Subcutaneous abdominal adipose tissue (tissue), 5 donors: ENCODE measurements around the gene GNB3.
"Not testable (repeated sequence)": the region's sequence is repeated elsewhere in the genome, so short reads cannot be mapped to it uniquely, and the experiment has no call there.

Source experiments
- H3K27ac ChIP-seq: one replicate; pipeline ENCODE4 v1.7.0; 2013; ENCODE audit warnings: low read depth, mild to moderate bottlenecking, inconsistent platforms, low read length, moderate library complexity
- H3K27me3 ChIP-seq, 5 donors: one replicate each; pipeline ENCODE4 v1.7.0; 2013; ENCODE audit warnings: low read length in 5 of 5, inconsistent platforms in 1 of 5; ENCODE audit not compliant: control insufficient read depth in 5 of 5, insufficient read depth in 4 of 5
- H3K36me3 ChIP-seq, 5 donors: one replicate each; pipeline ENCODE4 v1.7.0; 2013; ENCODE audit warnings: low read length in 5 of 5; ENCODE audit not compliant: control insufficient read depth in 5 of 5, insufficient read depth in 5 of 5
- H3K4me1 ChIP-seq, 5 donors: one replicate each; pipeline ENCODE4 v1.7.0; 2013; ENCODE audit warnings: low read length in 5 of 5, mild to moderate bottlenecking in 3 of 5, moderate library complexity in 1 of 5; ENCODE audit not compliant: control insufficient read depth in 5 of 5, insufficient read depth in 5 of 5
- H3K4me3 ChIP-seq, 5 donors: one replicate each; pipeline ENCODE4 v1.7.0; 2013; ENCODE audit warnings: low read length in 5 of 5, low read depth in 1 of 5
- H3K9ac ChIP-seq, 5 donors: one replicate each; pipeline ENCODE4 v1.7.0; 2013; ENCODE audit warnings: low read length in 5 of 5, mild to moderate bottlenecking in 4 of 5, moderate library complexity in 3 of 5
- H3K9me3 ChIP-seq, 5 donors: one replicate each; pipeline ENCODE4 v1.7.0; 2013; ENCODE audit warnings: low read length in 5 of 5; ENCODE audit not compliant: control insufficient read depth in 5 of 5
- donor health status: healthy.
- donor health status: healthy.
- donor health status: healthy.
- donor health status: healthy.
- donor health status: healthy.

The GNB3 gene

DNA sequence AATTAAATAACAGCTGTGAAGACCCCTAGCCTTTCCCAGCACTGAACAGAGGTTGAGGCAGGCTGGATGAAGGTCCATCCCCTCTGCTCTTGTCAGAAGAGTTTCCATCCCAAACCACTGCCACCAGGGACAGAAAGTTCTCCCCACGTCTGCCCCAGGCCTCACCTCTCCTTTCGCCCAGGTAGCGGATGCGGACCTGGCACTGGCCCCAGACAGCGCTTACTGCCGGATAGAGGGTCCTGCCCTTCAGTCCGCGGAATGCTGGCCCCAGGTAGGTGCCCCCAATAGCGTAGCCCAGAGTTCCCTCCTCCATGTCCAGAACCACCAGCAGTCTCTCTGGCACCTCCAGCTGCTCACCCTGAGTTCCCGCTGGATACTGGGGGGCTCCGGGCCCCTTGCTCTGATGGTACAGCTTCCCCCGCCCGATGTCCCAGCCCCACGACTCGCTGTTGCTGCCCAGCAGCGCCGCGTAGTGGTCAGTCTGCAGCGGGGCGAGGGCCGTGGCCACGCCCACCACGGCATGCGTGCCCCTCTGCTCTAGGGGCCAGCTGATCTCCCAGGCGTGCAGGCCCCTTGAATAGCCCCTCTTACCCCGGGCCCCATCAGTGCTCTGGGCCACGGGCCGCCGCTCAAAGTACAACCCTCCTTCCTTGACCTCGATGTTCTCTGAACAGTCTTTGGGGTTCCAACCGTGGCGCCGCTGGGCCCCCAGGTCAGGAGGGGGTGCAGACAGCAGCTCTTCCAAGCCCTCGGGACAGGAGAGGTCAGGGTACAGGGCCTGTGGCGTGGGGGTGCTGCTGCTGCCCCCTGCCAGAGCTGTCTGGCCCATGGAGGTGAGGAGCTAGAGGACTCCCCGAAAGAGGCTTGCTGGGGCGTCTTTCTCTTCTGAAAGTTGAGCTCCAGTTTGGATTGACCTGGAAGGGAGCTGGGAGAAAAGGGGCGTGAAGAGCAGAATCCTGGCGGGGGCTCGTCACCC is 31.6 kb downstream of the GNB3 start:
- Histone ChIP-seq H3K27me3 (no peaks in the 10 kb centered on the region), H3K27ac (peak overlapping the region; percentile 86), H3K9ac (peak overlapping the region; percentile 6 to 92 (median 89)), H3K9me3 (no peaks in the 10 kb centered on the region), H3K4me1 (peaks cover 5 to 54% (median 44%) of the 10 kb centered on the region in 5 donors), H3K4me3 (peak overlapping the region; percentile 83 to 96 (median 87)), H3K36me3 (peaks cover 0 to 23% (median 18%) of the 10 kb centered on the region in 5 donors)

DNA sequence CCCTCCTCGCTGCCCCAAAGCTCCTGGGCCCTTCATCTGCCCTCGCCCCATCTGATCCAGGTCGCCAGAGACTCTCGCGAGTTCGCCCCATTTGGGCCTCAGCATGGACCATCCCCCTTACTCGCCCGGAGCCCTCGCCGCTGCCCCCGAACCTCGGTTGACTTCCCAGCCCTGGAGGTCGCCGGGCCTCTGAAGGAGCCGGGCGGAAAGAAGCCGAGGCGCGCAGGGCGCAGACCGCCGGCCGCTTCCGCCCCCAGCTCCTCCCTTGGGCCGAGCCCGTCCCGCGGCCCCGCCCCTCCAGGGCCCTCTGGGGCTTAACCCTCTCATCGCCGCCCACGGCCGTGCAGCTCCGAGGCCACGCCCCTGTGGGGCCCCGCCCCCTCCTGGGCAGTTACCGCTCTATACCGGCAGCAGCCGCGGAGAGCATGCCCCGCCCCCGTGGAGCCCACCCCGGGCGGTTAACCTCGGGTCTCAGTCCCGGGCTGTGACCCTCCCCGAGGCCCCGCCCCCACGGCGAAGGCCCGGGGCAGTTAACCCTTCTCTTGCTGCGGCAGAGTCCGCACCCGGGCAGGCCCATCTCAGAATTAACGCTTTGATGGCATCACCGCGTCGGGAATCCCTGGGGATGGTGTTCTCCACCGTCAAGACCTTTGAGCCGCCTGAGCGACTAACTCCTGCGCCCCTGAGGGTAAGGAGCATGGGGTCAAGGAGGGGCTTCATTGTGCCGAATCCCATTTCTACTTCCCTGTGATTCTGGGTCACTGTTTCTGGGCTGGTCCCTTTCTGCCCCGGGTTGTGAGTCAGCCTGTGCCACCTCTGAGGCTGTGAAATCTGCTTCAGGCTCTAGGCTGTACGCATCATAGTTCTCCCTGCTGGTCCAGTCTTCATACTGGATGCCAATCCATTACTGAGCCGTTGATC is 32.6 kb downstream of the GNB3 start, which contains the start of gene SPSB2:
TSS of gene SPSB2 (minus strand) at position 210 of the 921 bp plus-strand sequence. CDS start 402 bp downstream, outside the sequence.
- Histone ChIP-seq H3K36me3 (peaks cover 0 to 23% (median 18%) of the 10 kb centered on the region in 5 donors), H3K27me3 (no peaks in the 10 kb centered on the region), H3K4me1 (peaks cover 5 to 46% (median 39%) of the 10 kb centered on the region in 5 donors), H3K4me3 (peak within 1 kb of the TSS; percentile 83 to 96 (median 88)), H3K9me3 (no peaks in the 10 kb centered on the region), H3K9ac (peak within 1 kb of the TSS; percentile 6 to 92 (median 89)), H3K27ac (peak within 1 kb of the TSS; percentile 86)

DNA sequence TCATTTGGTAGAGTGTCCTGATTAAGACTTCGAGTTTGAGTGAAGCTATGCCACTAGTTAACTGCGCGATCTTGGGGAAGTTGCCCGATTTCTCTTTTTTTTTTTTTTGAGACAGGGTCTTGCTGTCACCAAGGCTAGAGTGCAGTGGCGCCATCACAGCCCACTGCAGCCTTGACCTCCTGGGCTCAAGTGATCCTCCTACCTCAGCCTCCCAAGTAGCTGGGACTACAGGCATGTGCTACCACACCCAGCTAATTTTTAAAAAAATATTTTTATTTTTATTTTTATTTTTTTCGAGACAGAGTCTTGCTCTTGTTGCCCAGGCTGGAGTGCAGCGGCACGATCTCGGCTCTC is 33.3 kb downstream of the GNB3 start:
- H3K9ac ChIP-seq: peak overlapping the region in 4 of 5 donors; percentile 62 to 92 (median 81)
- H3K4me3 ChIP-seq: peak overlapping the region in 4 of 5 donors; percentile 83 to 96 (median 87)
- not testable (repeated sequence) for H3K27me3 ChIP-seq, H3K9me3 ChIP-seq
- peak overlapping the region; percentile 86 for H3K27ac ChIP-seq
- peaks cover 0 to 23% (median 18%) of the 10 kb centered on the region in 5 donors for H3K36me3 ChIP-seq
- H3K4me1 ChIP-seq: peaks cover 5 to 40% (median 32%) of the 10 kb centered on the region in 5 donors

DNA sequence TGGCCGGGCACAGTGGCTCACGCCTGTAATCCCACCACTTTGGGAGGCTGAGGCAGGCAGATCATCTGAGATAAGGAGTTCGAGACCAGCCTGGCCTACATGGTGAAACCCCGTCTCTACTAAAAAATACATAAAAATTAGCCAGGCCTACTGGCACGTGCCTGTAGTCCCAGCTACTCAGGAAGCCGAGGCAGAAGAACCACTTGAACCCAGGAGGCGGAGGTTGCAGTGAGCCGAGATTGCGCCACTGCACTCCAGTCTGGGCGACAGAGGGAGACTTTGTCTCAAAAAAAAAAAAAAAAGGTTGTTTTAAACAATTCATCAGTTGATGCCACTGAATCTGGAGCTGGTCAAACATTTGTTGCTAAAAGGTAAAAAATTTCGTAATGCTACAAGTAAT is 39.1 kb downstream of the GNB3 start:
- not testable (repeated sequence) for H3K27ac ChIP-seq, H3K9ac ChIP-seq, H3K4me3 ChIP-seq, H3K9me3 ChIP-seq, H3K4me1 ChIP-seq, H3K27me3 ChIP-seq
- H3K36me3 ChIP-seq: peaks cover 0 to 14% (median 7%) of the 10 kb centered on the region in 5 donors

DNA sequence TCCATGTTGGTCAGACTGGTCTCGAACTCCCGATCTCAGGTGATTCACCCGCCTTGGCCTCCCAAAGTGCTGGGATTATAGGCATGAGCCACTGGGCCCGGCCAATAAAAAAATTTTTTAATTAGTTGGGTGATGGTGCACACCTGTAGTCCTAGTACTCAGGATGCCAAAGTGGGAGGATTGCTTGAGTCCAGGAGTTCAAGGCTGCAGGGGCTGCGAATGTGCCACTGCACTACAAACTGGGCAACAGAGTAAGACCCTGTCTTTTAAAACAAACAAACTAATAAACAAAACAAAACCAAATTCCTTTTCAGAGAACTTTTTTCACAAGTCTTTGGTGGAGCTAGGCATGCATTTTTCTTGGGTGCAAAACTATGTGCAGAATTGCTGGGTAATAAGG is 42.5 kb downstream of the GNB3 start:
- Histone ChIP-seq H3K4me1 (no peaks in the 10 kb centered on the region), H3K9me3 (no peaks in the 10 kb centered on the region), H3K27me3 (no peaks in the 10 kb centered on the region), H3K9ac (no peak overlapping the region), H3K36me3 (peaks cover 0 to 18% (median 7%) of the 10 kb centered on the region in 5 donors), H3K27ac (no peak overlapping the region), H3K4me3 (no peak overlapping the region)

DNA sequence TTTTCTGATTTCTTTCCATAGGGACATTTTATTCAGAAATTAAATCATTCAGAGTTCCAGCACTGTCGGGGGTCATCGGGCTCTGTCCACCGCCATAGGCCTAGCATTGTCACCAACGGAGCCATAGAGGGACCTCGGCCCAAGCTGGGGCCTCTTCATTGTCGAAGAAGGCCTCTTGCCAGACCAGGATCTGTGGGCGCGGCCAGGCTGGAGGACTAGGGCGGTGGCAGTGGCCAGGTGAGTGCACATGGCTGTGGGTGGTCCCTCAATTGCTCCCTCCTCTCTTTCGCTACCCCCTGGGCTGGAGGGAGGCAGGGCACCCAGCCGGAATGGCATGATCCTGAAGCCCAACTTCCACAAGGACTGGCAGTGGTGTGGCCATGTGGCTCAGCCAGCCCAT is 43.0 kb downstream of the GNB3 start:
- Histone ChIP-seq H3K36me3 (peaks cover 0 to 18% (median 7%) of the 10 kb centered on the region in 5 donors), H3K4me3 (no peak overlapping the region), H3K27ac (no peak overlapping the region), H3K27me3 (no peaks in the 10 kb centered on the region), H3K9me3 (no peaks in the 10 kb centered on the region), H3K4me1 (no peaks in the 10 kb centered on the region), H3K9ac (peak overlapping the region in 1 of 5 donors; percentile 13)

DNA sequence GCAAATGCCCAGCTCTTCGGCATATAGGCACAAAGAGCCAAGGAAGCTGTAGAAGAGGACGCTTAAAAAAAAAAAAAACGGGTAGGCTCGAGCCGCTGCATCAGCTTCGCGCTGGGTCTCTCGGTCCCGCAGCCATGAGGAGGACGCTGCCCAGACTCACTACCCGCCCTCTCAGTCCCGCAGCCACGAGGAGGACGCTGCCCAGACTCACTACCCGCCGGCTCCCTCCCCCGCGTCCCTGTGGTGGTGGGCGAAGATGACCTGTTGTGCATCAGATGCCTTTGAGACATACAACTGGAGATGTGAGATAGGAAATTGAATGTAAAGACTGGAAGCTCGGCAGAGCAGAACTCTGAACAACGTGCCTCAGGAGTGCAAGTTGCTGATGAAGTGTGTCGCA is 43.8 kb downstream of the GNB3 start:
- no peak overlapping the region for H3K27ac ChIP-seq
- no peak overlapping the region for H3K4me3 ChIP-seq
- H3K36me3 ChIP-seq: peaks cover 0 to 18% (median 7%) of the 10 kb centered on the region in 5 donors
- H3K27me3 ChIP-seq: no peaks in the 10 kb centered on the region
- no peak overlapping the region for H3K9ac ChIP-seq
- H3K9me3 ChIP-seq: no peaks in the 10 kb centered on the region
- H3K4me1 ChIP-seq: no peaks in the 10 kb centered on the region

DNA sequence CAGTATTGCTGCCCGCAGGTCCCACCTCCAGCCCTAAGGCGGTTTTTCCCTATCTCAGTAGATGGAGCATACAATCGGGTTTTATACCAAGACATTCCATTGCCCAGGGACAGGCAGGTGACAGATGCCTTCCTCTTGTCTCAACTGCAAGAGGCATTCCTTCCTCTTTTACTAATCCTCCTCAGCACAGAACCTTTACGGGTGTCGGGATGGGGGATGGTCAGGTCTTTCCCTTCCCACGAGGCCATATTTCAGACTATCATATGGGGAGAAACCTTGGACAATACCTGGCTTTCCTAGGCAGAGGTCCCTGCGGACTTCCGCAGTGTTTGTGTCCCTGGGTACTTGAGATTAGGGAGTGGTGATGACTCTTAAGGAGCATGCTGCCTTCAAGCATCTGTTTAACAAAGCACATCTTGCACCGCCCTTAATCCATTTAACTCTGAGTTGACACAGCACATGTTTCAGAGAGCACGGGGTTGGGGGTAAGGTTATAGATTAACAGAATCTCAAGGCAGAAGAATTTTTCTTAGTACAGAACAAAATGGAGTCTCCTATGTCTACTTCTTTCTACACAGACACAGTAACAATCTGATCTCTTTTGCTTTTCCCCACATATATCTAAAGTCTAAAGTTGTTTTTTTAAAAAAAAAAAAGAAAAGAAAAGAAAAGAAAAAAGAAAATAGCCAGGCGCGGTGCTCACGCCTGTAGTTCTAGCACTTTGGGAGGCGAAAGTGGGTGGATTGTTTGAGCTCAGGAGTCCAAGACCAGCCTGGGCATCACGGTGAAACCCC is 45.7 kb downstream of the GNB3 start:
- peaks cover 0 to 18% (median 7%) of the 10 kb centered on the region in 5 donors for H3K36me3 ChIP-seq
- not testable (repeated sequence) for H3K4me1 ChIP-seq, H3K4me3 ChIP-seq, H3K9ac ChIP-seq, H3K27ac ChIP-seq, H3K27me3 ChIP-seq, H3K9me3 ChIP-seq

DNA sequence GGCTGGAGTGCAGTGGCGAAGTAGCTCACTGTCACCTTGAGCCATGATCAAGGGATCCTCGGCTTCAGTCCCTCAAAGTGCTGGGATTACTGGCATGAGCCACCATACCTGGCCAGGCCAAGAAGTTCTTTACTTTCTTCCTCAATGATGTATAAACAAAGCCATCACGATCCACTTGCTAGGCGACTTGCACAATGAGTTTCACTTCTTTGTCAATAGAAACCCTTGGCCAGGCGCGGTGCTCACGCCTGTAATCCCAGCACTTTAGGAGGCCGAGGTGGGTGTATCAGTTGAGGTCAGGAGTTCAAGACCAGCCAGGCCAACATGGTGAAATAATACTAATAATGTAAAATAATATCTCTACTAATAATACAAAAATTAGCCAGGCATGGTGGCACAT is 46.7 kb downstream of the GNB3 start:
- Histone ChIP-seq H3K9ac (no peak overlapping the region), H3K36me3 (peaks cover 0 to 18% (median 7%) of the 10 kb centered on the region in 5 donors), H3K4me3 (no peak overlapping the region), H3K27ac (no peak overlapping the region), H3K4me1 (peaks cover 0 to 13% (median 11%) of the 10 kb centered on the region in 5 donors), H3K27me3 (no peaks in the 10 kb centered on the region), H3K9me3 (no peaks in the 10 kb centered on the region)
